Suprapubic skin (tissue), 4 donors: Measurements from ENCODE around the gene CLCN6.

Experiments used
- CTCF ChIP-seq, 2 donors: fragments of 200-600 bp in 1 of 2; fragments of 450-650 bp in 1 of 2; sonication (generic) in 1 of 2; IDR thresholded peaks; one replicate each; pipeline ENCODE4 v1.5.1; 2016 to 2019; ENCODE audit warnings: antibody characterized with exemption in 2 of 2, mild to moderate bottlenecking in 1 of 2, moderate library complexity in 1 of 2
- EP300 ChIP-seq: sonication (generic); formaldehyde crosslinking; IDR thresholded peaks from one replicate; pipeline ENCODE4 v1.6.1; 2017; ENCODE audit warnings: antibody characterized with exemption
- POLR2A ChIP-seq, 2 donors: fragments of 450-650 bp; IDR thresholded peaks; one replicate each; pipeline ENCODE4 v1.6.1; 2017; ENCODE audit warnings: antibody characterized with exemption in 2 of 2, mild to moderate bottlenecking in 2 of 2, moderate library complexity in 2 of 2
- POLR2AphosphoS5 ChIP-seq, 3 donors: sonication (generic); formaldehyde crosslinking; IDR thresholded peaks; one replicate each; pipeline ENCODE4 v1.6.1; 2017; ENCODE audit warnings: antibody characterized with exemption in 3 of 3

GRCh38 chr1:11764115-11764514 is 41.9 kb upstream of the CLCN6 start:
- TF ChIP-seq EP300, result no peak
- no peak for TF ChIP-seq CTCF (IDR thresholded peaks at IDR 0.05)
- TF ChIP-seq POLR2A (IDR thresholded peaks at IDR 0.05), result no peak
- TF ChIP-seq POLR2AphosphoS5 (IDR thresholded peaks at IDR 0.05), result no peak
